Measurements from ENCODE around the gene AHCYL2.
"Not testable (repeated sequence)": the region's sequence is repeated elsewhere in the genome, so short reads cannot be mapped to it uniquely, and the experiment has no call there.

Gene AHCYL2

GRCh38 chr7:129458171-129458570 is 233.3 kb downstream of the AHCYL2 start:
- ATAC-seq = no peak
- no peaks in the 10 kb centered on the region for H3K9me3 Mint-ChIP-seq
- H3K27me3 Mint-ChIP-seq = no peaks in the 10 kb centered on the region
- no peak overlapping the region for H3K4me3 Mint-ChIP-seq
- H3K36me3 Mint-ChIP-seq = no peaks in the 10 kb centered on the region
- H3K27ac Mint-ChIP-seq = no peak overlapping the region
- no peaks in the 10 kb centered on the region for H3K4me1 Mint-ChIP-seq

GRCh38 chr7:129461809-129462208 is 237.0 kb downstream of the AHCYL2 start:
- ATAC-seq = no peak
- H3K27ac Mint-ChIP-seq = no peak overlapping the region
- H3K27me3 Mint-ChIP-seq = no peaks in the 10 kb centered on the region
- H3K36me3 Mint-ChIP-seq = no peaks in the 10 kb centered on the region
- H3K4me3 Mint-ChIP-seq = no peak overlapping the region
- H3K9me3 Mint-ChIP-seq = no peaks in the 10 kb centered on the region
- H3K4me1 Mint-ChIP-seq = no peaks in the 10 kb centered on the region

DNA sequence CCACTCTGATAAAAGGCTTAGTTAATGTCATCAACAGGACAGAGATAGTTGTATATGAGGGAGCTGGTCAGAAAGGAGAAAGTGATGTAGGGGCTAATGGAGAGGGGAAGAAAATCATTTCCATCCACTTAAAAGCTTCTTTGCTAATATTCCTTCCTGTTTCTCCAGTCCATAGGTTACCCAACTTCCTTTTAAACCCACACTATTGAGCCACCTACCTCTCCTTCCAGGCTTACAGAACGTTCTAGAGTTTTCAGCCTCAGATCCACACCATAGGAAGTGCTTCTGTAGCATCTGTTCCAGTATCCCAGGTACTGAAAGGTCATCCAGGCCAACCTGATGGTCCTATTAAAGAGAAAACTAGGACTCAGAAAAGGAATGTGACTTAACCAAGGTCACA is 237.6 kb downstream of the AHCYL2 start:
- no peaks in the 10 kb centered on the region for H3K9me3 Mint-ChIP-seq
- no peak overlapping the region for H3K4me3 Mint-ChIP-seq
- no peaks in the 10 kb centered on the region for H3K4me1 Mint-ChIP-seq
- no peaks in the 10 kb centered on the region for H3K27me3 Mint-ChIP-seq
- no peaks in the 10 kb centered on the region for H3K36me3 Mint-ChIP-seq
- no peak for ATAC-seq
- H3K27ac Mint-ChIP-seq = no peak overlapping the region

GRCh38 chr7:129464194-129464593 is 239.4 kb downstream of the AHCYL2 start:
- Mint-ChIP-seq H3K27ac (no peak overlapping the region), H3K27me3 (no peaks in the 10 kb centered on the region), H3K4me1 (no peaks in the 10 kb centered on the region), H3K36me3 (no peaks in the 10 kb centered on the region), H3K9me3 (no peaks in the 10 kb centered on the region), H3K4me3 (no peak overlapping the region)
- no peak for ATAC-seq

GRCh38 chr7:129465080-129465479 is 240.2 kb downstream of the AHCYL2 start:
- no peaks in the 10 kb centered on the region for H3K36me3 Mint-ChIP-seq
- ATAC-seq = no peak
- H3K4me1 Mint-ChIP-seq = no peaks in the 10 kb centered on the region
- H3K27me3 Mint-ChIP-seq = no peaks in the 10 kb centered on the region
- no peaks in the 10 kb centered on the region for H3K9me3 Mint-ChIP-seq
- no peak overlapping the region for H3K27ac Mint-ChIP-seq
- H3K4me3 Mint-ChIP-seq = no peak overlapping the region

DNA sequence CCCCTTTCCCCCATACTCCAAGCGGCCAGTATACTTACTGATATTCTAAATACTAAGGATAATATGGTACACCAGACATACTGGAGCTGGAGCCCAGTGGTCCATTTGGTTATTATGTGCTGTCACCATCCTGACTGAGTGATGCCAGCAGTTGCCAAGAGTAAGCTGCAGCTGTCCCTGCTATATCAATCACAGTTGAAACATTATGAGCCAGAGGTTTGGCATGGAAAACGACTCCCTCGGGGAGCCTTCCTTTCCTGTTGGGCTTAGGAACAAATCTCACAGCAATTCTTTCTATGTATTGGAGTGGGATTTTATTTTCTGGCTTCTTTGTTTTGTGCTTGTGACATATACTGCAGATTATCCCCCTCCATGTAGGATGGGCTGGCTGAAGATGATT is 242.0 kb downstream of the AHCYL2 start:
- no peaks in the 10 kb centered on the region for H3K4me1 Mint-ChIP-seq
- no peak overlapping the region for H3K27ac Mint-ChIP-seq
- H3K27me3 Mint-ChIP-seq = no peaks in the 10 kb centered on the region
- no peaks in the 10 kb centered on the region for H3K36me3 Mint-ChIP-seq
- H3K9me3 Mint-ChIP-seq = no peaks in the 10 kb centered on the region
- H3K4me3 Mint-ChIP-seq = no peak overlapping the region
- no peak for ATAC-seq

DNA sequence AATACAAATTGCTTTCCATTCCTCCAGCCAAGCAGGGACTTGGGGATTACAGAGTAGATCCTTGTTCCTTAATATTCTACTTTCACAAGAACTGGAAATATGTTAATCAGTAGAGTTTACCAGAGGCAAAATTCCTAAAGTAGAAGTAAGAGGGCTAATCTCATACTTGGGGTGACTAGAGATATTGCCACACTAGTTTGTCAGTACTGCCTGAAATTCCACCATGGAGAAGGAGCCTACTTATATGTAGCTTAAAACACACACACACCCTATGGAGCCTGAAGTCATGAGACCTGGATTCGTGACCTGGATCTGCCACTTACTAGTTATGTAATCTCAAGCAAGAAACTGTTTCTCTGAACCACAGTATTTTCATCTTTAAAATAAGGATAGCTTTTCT is 243.3 kb downstream of the AHCYL2 start:
- H3K36me3 Mint-ChIP-seq = no peaks in the 10 kb centered on the region
- no peak for ATAC-seq
- H3K4me1 Mint-ChIP-seq = no peaks in the 10 kb centered on the region
- no peak overlapping the region for H3K4me3 Mint-ChIP-seq
- H3K27me3 Mint-ChIP-seq = no peaks in the 10 kb centered on the region
- no peak overlapping the region for H3K27ac Mint-ChIP-seq
- no peaks in the 10 kb centered on the region for H3K9me3 Mint-ChIP-seq

GRCh38 chr7:129468547-129468946 is 243.7 kb downstream of the AHCYL2 start:
- peak; percentile 43 for ATAC-seq
- Mint-ChIP-seq H3K4me3 (no peak overlapping the region), H3K9me3 (no peaks in the 10 kb centered on the region), H3K27me3 (no peaks in the 10 kb centered on the region), H3K4me1 (no peaks in the 10 kb centered on the region), H3K27ac (no peak overlapping the region), H3K36me3 (no peaks in the 10 kb centered on the region)

DNA sequence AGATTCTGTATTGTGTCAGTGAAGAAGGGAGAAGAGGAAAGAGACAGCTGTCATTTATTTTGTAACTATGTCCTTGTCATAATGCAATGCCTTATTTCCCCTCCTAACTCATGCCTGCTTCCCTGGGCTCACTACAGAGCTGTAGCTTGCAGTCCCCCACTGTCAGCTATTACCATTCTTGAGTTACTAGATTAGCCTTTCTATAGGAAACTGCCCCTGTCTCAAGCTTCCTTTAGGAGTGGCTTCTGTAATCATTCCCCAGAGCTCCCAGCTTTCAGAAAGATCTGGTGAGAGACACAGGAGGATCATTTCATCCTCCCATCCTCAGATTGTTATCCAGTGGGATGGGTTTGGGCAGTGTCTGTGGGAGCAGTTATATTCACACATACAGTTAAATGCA is 245.1 kb downstream of the AHCYL2 start:
- H3K4me1 Mint-ChIP-seq = no peaks in the 10 kb centered on the region
- ATAC-seq = no peak
- H3K27ac Mint-ChIP-seq = no peak overlapping the region
- no peaks in the 10 kb centered on the region for H3K27me3 Mint-ChIP-seq
- no peaks in the 10 kb centered on the region for H3K9me3 Mint-ChIP-seq
- no peak overlapping the region for H3K4me3 Mint-ChIP-seq
- H3K36me3 Mint-ChIP-seq = no peaks in the 10 kb centered on the region

GRCh38 chr7:129470411-129470810 is 245.6 kb downstream of the AHCYL2 start:
- no peak for ATAC-seq
- H3K4me1 Mint-ChIP-seq = no peaks in the 10 kb centered on the region
- H3K27ac Mint-ChIP-seq = no peak overlapping the region
- no peak overlapping the region for H3K4me3 Mint-ChIP-seq
- H3K9me3 Mint-ChIP-seq = no peaks in the 10 kb centered on the region
- no peaks in the 10 kb centered on the region for H3K36me3 Mint-ChIP-seq
- no peaks in the 10 kb centered on the region for H3K27me3 Mint-ChIP-seq

DNA sequence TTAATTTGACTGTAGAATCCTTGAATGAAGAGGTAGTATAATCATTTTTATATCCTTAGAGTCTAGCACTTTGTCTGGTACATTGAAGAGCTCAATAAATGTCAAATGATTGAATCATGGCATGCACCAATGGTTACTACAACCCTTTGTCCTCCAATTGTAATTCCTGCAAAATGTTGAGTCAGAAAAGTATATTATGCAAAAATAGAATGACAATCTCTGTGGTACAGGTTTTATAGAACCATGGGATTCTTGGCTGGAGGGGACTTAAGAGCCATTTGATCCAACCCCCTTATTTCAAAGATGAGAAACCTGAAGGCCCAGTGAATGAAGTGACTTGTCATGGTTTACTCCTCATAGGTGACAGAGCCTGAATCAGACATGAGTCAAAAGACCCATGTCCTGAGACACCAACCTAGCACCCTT is 246.6 kb downstream of the AHCYL2 start:
- H3K4me3 Mint-ChIP-seq = no peak overlapping the region
- H3K27ac Mint-ChIP-seq = no peak overlapping the region
- H3K9me3 Mint-ChIP-seq = no peaks in the 10 kb centered on the region
- no peak for ATAC-seq
- H3K4me1 Mint-ChIP-seq = no peaks in the 10 kb centered on the region
- no peaks in the 10 kb centered on the region for H3K36me3 Mint-ChIP-seq
- H3K27me3 Mint-ChIP-seq = no peaks in the 10 kb centered on the region

GRCh38 chr7:129475931-129476330 is 251.1 kb downstream of the AHCYL2 start:
- H3K36me3 Mint-ChIP-seq, H3K27me3 Mint-ChIP-seq, ATAC-seq, H3K4me1 Mint-ChIP-seq, H3K4me3 Mint-ChIP-seq, H3K9me3 Mint-ChIP-seq, H3K27ac Mint-ChIP-seq: not testable (repeated sequence)

- not testable (repeated sequence) for H3K4me3 Mint-ChIP-seq, H3K36me3 Mint-ChIP-seq, H3K4me1 Mint-ChIP-seq, H3K27me3 Mint-ChIP-seq, ATAC-seq, H3K9me3 Mint-ChIP-seq, H3K27ac Mint-ChIP-seq
These were observed 251.6 kb downstream of the AHCYL2 start for GRCh38 chr7:129476398-129476797.

Measured in stimulated activated memory B cell treated with anti-CD40 and anti-IgM and Interleukin-4, amounts not matched to agents 10 μg/mL and 1 μg/mL and 100 μg/mL, for 72 hours (primary cell).